Liver (tissue), 3 donors: ENCODE data around the gene CPT1B.

Experiments
- CTCF ChIP-seq: fragments of 150-350 bp; IDR thresholded peaks from 2 replicates; pipeline ENCODE4 v1.5.1; 2017; ENCODE audit warnings: improper control_type of control experiment, low read depth, low read length; ENCODE audit not compliant: missing input control
- GABPA ChIP-seq, 2 donors: IDR thresholded peaks in 1 of 2; conservative IDR thresholded peaks in 1 of 2; 2 replicates each; pipeline ENCODE4 v1.6.1; 2016; ENCODE audit warnings: antibody characterized with exemption in 2 of 2, mild to moderate bottlenecking in 1 of 2, moderate library complexity in 1 of 2
- JUND ChIP-seq, 2 donors: IDR thresholded peaks; 2 replicates each; pipeline ENCODE4 v1.6.1; 2016; ENCODE audit warnings: antibody characterized with exemption in 2 of 2
- REST ChIP-seq: IDR thresholded peaks from 2 replicates; pipeline ENCODE4 v1.6.1; 2016; ENCODE audit warnings: antibody characterized with exemption, mild to moderate bottlenecking
- RXRA ChIP-seq, 2 donors: IDR thresholded peaks; 2 replicates each; pipeline ENCODE4 v1.6.1; 2017 to 2018; ENCODE audit warnings: antibody characterized with exemption in 2 of 2, mild to moderate bottlenecking in 1 of 2
- TAF1 ChIP-seq: conservative IDR thresholded peaks from 2 replicates; pipeline ENCODE4 v1.6.1; 2016; ENCODE audit warnings: antibody characterized with exemption, mild to moderate bottlenecking
- YY1 ChIP-seq: IDR thresholded peaks from 2 replicates; pipeline ENCODE4 v1.6.1; 2016; ENCODE audit warnings: antibody characterized with exemption, mild to moderate bottlenecking
- TF ChIP-seq, protein P1 (sequence below): IDR thresholded peaks from 2 replicates; pipeline ENCODE4 v1.6.1; 2016; ENCODE audit warnings: antibody characterized with exemption
- TF ChIP-seq, protein P2 (sequence below): IDR thresholded peaks from 2 replicates; pipeline ENCODE4 v1.6.1; 2016; ENCODE audit warnings: antibody characterized with exemption
- TF ChIP-seq, protein P3 (sequence below): IDR thresholded peaks from 2 replicates; pipeline ENCODE4 v1.6.1; 2016; ENCODE audit warnings: antibody characterized with exemption
- donor health status: healthy.
- donor health status: healthy.

- TF ChIP-seq RXRA (IDR thresholded peaks at IDR 0.05) (peak; percentile 58 to 67), YY1 (peak; percentile 49), CTCF (peak; percentile 96), TAF1 (peak; percentile 85), GABPA (IDR thresholded peaks at IDR 0.05 in 1 of 2, conservative IDR thresholded peaks at IDR 0.05 in 1 of 2) (peak; percentile 66 to 92), JUND (IDR thresholded peaks at IDR 0.05) (no peak), REST (peak; percentile 93)
- TF ChIP-seq, protein P1, sequence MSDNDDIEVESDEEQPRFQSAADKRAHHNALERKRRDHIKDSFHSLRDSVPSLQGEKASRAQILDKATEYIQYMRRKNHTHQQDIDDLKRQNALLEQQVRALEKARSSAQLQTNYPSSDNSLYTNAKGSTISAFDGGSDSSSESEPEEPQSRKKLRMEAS, result no peak
- TF ChIP-seq, protein P2, sequence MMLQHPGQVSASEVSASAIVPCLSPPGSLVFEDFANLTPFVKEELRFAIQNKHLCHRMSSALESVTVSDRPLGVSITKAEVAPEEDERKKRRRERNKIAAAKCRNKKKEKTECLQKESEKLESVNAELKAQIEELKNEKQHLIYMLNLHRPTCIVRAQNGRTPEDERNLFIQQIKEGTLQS, result no peak
- TF ChIP-seq, protein P3, sequence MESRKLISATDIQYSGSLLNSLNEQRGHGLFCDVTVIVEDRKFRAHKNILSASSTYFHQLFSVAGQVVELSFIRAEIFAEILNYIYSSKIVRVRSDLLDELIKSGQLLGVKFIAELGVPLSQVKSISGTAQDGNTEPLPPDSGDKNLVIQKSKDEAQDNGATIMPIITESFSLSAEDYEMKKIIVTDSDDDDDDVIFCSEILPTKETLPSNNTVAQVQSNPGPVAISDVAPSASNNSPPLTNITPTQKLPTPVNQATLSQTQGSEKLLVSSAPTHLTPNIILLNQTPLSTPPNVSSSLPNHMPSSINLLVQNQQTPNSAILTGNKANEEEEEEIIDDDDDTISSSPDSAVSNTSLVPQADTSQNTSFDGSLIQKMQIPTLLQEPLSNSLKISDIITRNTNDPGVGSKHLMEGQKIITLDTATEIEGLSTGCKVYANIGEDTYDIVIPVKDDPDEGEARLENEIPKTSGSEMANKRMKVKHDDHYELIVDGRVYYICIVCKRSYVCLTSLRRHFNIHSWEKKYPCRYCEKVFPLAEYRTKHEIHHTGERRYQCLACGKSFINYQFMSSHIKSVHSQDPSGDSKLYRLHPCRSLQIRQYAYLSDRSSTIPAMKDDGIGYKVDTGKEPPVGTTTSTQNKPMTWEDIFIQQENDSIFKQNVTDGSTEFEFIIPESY, result no peak
Measured at GRCh38 chr22:50562523-50563412, 15.5 kb downstream of the CPT1B start, which contains the start of gene SYCE3.
